Fibroblast of lung (primary cell): ENCODE results near the gene ACTR8. TPM values are rescaled to one million over a fixed set of nuclear protein-coding genes. Genes with fewer than 3 reads are reported as not detected.

Source experiments
- DNase-seq, 2 donors: peaks; one replicate each; pipeline versions ENCODE4 v3.0.0 to v3.0.0-alpha.2; 2010; ENCODE audit warnings: low read depth in 2 of 2
- H2AFZ ChIP-seq: 2 replicates; pipeline ENCODE4 v1.5.1; 2012; ENCODE audit warnings: low read length, control low read depth, inconsistent platforms
- H3K27ac ChIP-seq: 2 replicates; pipeline ENCODE4 v1.5.1; 2011; ENCODE audit warnings: low read length, control low read depth; ENCODE audit not compliant: insufficient read depth
- H3K27me3 ChIP-seq: 2 replicates; pipeline ENCODE4 v1.5.1; 2011; ENCODE audit warnings: mild to moderate bottlenecking, low read length; ENCODE audit not compliant: control insufficient read depth, insufficient read depth
- H3K36me3 ChIP-seq: 2 replicates; pipeline ENCODE4 v1.5.1; 2011; ENCODE audit warnings: low read length; ENCODE audit not compliant: control insufficient read depth, insufficient read depth
- H3K4me1 ChIP-seq: 2 replicates; pipeline ENCODE4 v1.5.1; 2011; ENCODE audit warnings: low read length; ENCODE audit not compliant: control insufficient read depth, insufficient read depth; ENCODE audit errors: extremely low read depth
- H3K4me2 ChIP-seq: 2 replicates; pipeline ENCODE4 v1.5.1; 2011; ENCODE audit warnings: low read length, control low read depth; ENCODE audit not compliant: insufficient read depth; ENCODE audit errors: extremely low read depth
- H3K4me3 ChIP-seq, 4 experiments: fragments of 200-600 bp in 1 of 4; sonication (generic) in 1 of 4; replicated peaks in 1 of 4; 2 replicates each; pipeline ENCODE4 v1.5.1; 2011 to 2016; ENCODE audit warnings: low read length in 4 of 4, low read depth in 3 of 4, mild to moderate bottlenecking in 3 of 4, control low read depth in 2 of 4, inconsistent platforms in 1 of 4, mixed read lengths in 1 of 4; ENCODE audit not compliant: insufficient read depth in 1 of 4; ENCODE audit errors: control extremely low read depth in 1 of 4
- H3K79me2 ChIP-seq: 2 replicates; pipeline ENCODE4 v1.5.1; 2012; ENCODE audit warnings: mild to moderate bottlenecking, low read length, inconsistent platforms; ENCODE audit not compliant: control insufficient read depth, insufficient read depth
- H3K9ac ChIP-seq: 2 replicates; pipeline ENCODE4 v1.5.1; 2011; ENCODE audit warnings: mild to moderate bottlenecking, low read length, control low read depth; ENCODE audit not compliant: insufficient read depth
- H3K9me3 ChIP-seq: 2 replicates; pipeline ENCODE4 v1.5.1; 2012; ENCODE audit warnings: low read depth, low read length; ENCODE audit not compliant: control insufficient read depth, insufficient read depth
- H4K20me1 ChIP-seq: 2 replicates; pipeline ENCODE4 v1.5.1; 2011; ENCODE audit warnings: low read length; ENCODE audit not compliant: control insufficient read depth, insufficient read depth; ENCODE audit errors: extremely low read depth
- EZH2 ChIP-seq: IDR thresholded peaks from 2 replicates; pipeline ENCODE4 v1.5.1; 2012; ENCODE audit warnings: low read length, control low read depth, mild to moderate bottlenecking; ENCODE audit errors: missing control alignments
- polyA plus RNA-seq, 2 donors: library from polyadenylated mRNA; depleted of rRNA in 1 of 2; stranded (reverse) in 1 of 2; unstranded in 1 of 2; fragments of >200 nt; gene quantifications; 2 replicates each; pipeline ENCODE4 v1.2.1, GENCODE V29; 2011 to 2012; ENCODE audit warnings: missing spikeins in 1 of 2
- total RNA-seq: library from RNA; depleted of rRNA; stranded (reverse); fragments of >200 nt; gene quantifications from 2 replicates; pipeline ENCODE4 v1.2.1, GENCODE V29; 2014
- TF ChIP-seq, protein P1 (sequence below), 2 donors: IDR thresholded peaks in 1 of 2; conservative IDR thresholded peaks in 1 of 2; 1 replicate in 1 of 2; 2 replicates in 1 of 2; pipeline ENCODE4 v1.5.1; 2011 to 2012; ENCODE audit warnings: low read length in 2 of 2, control low read depth in 1 of 2, inconsistent platforms in 1 of 2, low read depth in 1 of 2, mild to moderate bottlenecking in 1 of 2

ACTR8 gene
- total and polyA plus RNA-seq, 2 donors (not counting 1 experiment from before 2014, with no cell fraction given), result 35.0 to 38.8 TPM

DNA sequence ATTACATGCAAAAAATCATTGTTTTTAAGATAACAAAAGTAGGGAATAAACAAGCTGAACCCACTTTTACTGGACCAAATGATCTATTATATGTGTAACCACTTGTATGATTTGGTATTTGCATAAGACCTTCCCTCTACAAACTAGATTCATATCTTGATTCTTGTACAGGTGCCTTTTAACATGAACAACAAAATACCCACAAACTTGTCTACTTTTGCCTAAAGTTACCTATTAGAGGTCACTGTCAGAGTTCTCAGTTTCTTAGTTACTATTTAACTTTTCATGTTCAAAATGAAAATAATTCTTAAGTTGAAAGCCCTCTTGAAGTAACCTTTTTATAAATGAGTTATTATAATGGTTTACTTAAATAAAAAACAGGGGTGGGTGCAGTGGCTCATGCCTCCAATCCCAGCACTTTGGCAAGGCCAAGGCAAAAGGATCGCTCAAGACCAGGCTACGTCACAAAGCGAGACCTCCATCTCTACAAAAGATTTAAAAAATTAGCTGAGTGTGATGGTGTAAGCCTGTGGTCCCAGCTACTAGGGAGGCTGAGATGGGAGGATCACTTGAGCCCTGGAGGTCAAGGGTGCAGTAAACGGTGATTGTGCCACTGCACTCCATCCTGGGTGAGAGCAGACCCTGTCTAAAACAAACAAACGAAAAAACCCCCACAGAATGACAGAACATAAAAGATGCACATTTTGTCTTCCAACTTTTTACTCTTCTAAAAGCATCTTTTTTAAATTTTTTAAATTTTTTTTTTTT, 16.0 kb downstream of the ACTR8 start:
- no peak overlapping the region for H3K27ac ChIP-seq
- H3K27me3 ChIP-seq, result no peaks in the 10 kb centered on the region
- H2AFZ ChIP-seq, result no peak overlapping the region
- no peak overlapping the region for H3K9ac ChIP-seq
- H4K20me1 ChIP-seq, result no peaks in the 10 kb centered on the region
- no peak overlapping the region for H3K4me2 ChIP-seq
- H3K9me3 ChIP-seq, result no peaks in the 10 kb centered on the region
- no peak for DNase-seq
- H3K4me3 ChIP-seq, result no peak overlapping the region
- H3K36me3 ChIP-seq, result peaks cover 15% of the 10 kb centered on the region
- no peaks in the 10 kb centered on the region for H3K79me2 ChIP-seq
- no peak for TF ChIP-seq EZH2
- TF ChIP-seq, protein P1, sequence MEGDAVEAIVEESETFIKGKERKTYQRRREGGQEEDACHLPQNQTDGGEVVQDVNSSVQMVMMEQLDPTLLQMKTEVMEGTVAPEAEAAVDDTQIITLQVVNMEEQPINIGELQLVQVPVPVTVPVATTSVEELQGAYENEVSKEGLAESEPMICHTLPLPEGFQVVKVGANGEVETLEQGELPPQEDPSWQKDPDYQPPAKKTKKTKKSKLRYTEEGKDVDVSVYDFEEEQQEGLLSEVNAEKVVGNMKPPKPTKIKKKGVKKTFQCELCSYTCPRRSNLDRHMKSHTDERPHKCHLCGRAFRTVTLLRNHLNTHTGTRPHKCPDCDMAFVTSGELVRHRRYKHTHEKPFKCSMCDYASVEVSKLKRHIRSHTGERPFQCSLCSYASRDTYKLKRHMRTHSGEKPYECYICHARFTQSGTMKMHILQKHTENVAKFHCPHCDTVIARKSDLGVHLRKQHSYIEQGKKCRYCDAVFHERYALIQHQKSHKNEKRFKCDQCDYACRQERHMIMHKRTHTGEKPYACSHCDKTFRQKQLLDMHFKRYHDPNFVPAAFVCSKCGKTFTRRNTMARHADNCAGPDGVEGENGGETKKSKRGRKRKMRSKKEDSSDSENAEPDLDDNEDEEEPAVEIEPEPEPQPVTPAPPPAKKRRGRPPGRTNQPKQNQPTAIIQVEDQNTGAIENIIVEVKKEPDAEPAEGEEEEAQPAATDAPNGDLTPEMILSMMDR (conservative IDR thresholded peaks at IDR 0.05 in 1 of 2, IDR thresholded peaks at IDR 0.05 in 1 of 2; ENCODE audit: low read depth in 1 of 2, low read length in 2 of 2), result no peak
- H3K4me1 ChIP-seq, result no peaks in the 10 kb centered on the region

DNA sequence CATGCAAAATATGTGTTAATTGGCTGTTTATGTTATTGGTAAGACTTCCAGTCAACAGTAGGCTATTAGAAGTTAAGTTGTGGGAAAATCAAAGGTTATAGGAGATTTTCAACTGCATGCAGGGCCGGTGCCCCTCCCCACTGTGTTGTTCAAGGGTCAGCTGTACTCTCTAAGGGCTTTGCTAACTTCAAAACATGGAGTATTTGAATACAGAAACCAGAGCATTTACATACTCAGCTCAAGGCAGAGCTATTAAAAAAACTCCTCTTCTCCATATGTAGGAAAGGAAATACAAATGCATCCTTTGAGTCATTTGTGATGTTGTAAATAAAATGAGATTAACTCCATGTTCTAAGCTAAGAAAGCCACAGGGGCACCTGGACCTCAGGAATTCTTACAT, 18.8 kb downstream of the ACTR8 start:
- H3K36me3 ChIP-seq, result peaks cover 8% of the 10 kb centered on the region
- no peaks in the 10 kb centered on the region for H4K20me1 ChIP-seq
- H3K27ac ChIP-seq, result no peak overlapping the region
- H3K4me1 ChIP-seq, result no peaks in the 10 kb centered on the region
- H3K9me3 ChIP-seq, result no peaks in the 10 kb centered on the region
- H3K79me2 ChIP-seq, result no peaks in the 10 kb centered on the region
- no peak overlapping the region for H3K4me2 ChIP-seq
- H3K4me3 ChIP-seq, result no peak overlapping the region
- H3K27me3 ChIP-seq, result no peaks in the 10 kb centered on the region
- no peak overlapping the region for H3K9ac ChIP-seq
- no peak for DNase-seq
- no peak overlapping the region for H2AFZ ChIP-seq
- TF ChIP-seq, protein P1 (conservative IDR thresholded peaks at IDR 0.05 in 1 of 2, IDR thresholded peaks at IDR 0.05 in 1 of 2; ENCODE audit: low read depth in 1 of 2, low read length in 2 of 2), result no peak
- TF ChIP-seq EZH2, result no peak

DNA sequence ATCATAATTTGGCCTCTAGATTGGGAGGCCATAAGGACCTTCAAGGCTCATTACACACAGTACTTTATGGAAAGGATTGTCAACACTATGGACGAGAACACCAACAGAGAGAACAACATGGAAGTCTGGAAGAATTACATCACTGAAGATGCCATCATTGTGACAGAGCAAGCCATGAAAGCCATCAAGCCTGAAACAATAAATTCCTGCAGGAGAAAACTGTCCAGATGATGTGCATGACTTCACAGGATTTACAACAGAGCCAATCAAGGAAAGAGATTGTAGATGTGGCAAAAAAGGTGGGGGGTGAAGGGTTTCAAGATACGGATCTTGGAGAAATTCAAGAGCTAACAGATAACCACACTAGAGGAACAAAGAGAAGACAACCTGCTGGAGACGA, 19.7 kb downstream of the ACTR8 start:
- Histone ChIP-seq H2AFZ (no peak overlapping the region), H3K4me1 (no peaks in the 10 kb centered on the region), H3K4me3 (no peak overlapping the region), H3K9me3 (no peaks in the 10 kb centered on the region), H4K20me1 (no peaks in the 10 kb centered on the region), H3K36me3 (peaks cover 6% of the 10 kb centered on the region), H3K27ac (no peak overlapping the region), H3K27me3 (no peaks in the 10 kb centered on the region), H3K79me2 (no peaks in the 10 kb centered on the region), H3K9ac (no peak overlapping the region), H3K4me2 (no peak overlapping the region)
- TF ChIP-seq EZH2, result no peak
- TF ChIP-seq, protein P1 (conservative IDR thresholded peaks at IDR 0.05 in 1 of 2, IDR thresholded peaks at IDR 0.05 in 1 of 2; ENCODE audit: low read depth in 1 of 2, low read length in 2 of 2), result no peak
- no peak for DNase-seq
